KBM-7 (cell line): Measurements from ENCODE around the gene GART.

Experiments
- DNase-seq: peaks from one replicate; pipeline ENCODE4 v3.0.0-alpha.2; 2015
- in situ Hi-C: fragments of 300-500 bp; cut with MboI; formaldehyde crosslinking; loops from 2 replicates; pipeline ENCODE4 v1.14.3; 2020; ENCODE audit warnings: low sequenced_read_pairs, low pct_unique_long_range_greater_than_20kb, mixed read lengths

GART gene

DNA sequence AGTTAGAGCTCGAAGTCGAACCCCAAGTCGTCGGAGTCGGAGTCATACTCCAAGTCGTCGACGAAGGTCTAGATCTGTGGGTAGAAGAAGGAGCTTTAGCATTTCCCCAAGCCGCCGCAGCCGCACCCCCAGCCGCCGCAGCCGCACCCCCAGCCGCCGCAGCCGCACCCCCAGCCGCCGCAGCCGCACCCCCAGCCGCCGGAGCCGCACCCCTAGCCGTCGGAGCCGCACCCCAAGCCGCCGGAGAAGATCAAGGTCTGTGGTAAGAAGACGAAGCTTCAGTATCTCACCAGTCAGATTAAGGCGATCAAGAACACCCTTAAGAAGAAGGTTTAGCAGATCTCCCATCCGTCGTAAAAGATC, 13.0 kb upstream of the GART start:
- in situ Hi-C loops, result no loop called here
- DNase-seq, result no peak

GRCh38 chr21:33554236-33554981, 12.5 kb upstream of the GART start:
- DNase-seq, result no peak
- in situ Hi-C loops, result no loop called here

GRCh38 chr21:33552999-33553598, 11.2 kb upstream of the GART start:
- in situ Hi-C loops, result no loop called here

DNA sequence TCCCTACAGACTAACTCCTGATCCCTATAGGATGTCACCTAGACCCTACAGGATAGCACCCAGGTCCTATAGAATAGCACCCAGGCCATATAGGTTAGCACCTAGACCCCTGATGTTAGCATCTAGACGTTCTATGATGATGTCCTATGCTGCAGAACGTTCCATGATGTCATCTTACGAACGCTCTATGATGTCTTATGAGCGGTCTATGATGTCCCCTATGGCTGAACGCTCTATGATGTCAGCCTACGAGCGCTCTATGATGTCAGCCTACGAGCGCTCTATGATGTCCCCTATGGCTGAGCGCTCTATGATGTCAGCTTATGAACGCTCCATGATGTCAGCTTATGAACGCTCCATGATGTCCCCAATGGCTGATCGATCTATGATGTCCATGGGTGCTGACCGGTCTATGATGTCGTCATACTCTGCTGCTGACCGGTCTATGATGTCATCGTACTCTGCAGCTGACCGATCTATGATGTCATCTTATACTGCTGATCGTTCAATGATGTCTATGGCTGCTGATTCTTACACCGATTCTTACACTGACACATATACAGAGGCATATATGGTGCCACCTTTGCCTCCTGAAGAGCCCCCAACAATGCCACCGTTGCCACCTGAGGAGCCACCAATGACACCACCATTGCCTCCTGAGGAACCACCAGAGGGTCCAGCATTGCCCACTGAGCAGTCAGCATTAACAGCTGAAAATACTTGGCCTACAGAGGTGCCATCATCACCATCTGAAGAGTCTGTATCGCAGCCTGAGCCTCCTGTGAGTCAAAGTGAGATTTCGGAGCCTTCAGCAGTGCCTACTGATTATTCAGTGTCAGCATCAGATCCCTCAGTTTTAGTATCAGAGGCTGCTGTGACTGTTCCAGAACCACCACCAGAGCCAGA, 10.4 kb upstream of the GART start:
- in situ Hi-C loops, result no loop called here
- DNase-seq, result no peak

More at GRCh38 chr21:33552999-33553598, 11.2 kb upstream of the GART start:
- no peak for DNase-seq

GRCh38 chr21:33551664-33552063, 9.7 kb upstream of the GART start:
- DNase-seq, result no peak
- in situ Hi-C loops, result no loop called here

DNA sequence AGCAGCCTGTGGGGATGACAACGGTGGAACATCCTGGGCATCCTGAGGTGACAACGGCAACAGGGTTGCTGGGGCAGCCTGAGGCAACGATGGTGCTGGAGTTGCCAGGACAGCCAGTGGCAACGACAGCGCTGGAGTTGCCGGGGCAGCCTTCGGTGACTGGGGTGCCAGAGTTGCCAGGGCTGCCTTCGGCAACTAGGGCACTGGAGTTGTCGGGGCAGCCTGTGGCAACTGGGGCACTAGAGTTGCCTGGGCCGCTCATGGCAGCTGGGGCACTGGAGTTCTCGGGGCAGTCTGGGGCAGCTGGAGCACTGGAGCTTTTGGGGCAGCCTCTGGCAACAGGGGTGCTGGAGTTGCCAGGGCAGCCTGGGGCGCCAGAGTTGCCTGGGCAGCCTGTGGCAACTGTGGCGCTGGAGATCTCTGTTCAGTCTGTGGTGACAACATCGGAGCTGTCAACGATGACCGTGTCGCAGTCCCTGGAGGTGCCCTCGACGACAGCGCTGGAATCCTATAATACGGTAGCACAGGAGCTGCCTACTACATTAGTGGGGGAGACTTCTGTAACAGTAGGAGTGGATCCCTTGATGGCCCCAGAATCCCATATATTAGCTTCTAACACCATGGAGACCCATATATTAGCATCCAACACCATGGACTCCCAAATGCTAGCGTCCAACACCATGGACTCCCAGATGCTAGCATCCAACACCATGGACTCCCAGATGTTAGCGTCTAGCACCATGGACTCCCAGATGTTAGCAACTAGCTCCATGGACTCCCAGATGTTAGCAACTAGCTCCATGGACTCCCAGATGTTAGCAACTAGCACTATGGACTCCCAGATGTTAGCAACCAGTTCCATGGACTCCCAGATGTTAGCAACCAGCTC, 9.1 kb upstream of the GART start:
- no peak for DNase-seq
- in situ Hi-C loops, result no loop called here

DNA sequence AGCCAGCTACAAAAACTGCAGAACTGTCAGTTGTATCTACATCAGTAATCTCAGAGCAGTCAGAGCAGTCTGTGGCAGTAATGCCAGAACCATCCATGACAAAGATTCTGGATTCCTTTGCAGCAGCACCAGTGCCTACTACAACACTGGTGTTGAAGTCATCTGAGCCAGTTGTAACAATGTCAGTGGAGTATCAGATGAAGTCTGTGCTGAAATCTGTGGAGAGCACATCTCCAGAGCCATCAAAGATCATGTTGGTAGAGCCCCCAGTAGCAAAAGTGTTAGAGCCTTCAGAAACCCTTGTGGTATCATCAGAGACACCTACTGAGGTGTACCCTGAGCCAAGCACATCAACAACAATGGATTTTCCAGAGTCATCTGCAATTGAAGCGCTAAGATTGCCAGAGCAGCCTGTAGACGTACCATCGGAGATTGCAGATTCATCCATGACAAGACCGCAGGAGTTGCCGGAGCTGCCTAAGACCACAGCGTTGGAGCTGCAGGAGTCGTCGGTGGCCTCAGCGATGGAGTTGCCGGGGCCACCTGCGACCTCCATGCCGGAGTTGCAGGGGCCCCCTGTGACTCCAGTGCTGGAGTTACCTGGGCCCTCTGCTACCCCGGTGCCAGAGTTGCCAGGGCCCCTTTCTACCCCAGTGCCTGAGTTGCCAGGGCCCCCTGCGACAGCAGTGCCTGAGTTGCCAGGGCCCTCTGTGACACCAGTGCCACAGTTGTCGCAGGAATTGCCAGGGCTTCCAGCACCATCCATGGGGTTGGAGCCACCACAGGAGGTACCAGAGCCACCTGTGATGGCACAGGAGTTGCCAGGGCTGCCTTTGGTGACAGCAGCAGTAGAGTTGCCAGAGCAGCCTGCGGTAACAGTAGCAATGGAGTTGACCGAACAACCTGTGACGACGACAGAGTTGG, 8.2 kb upstream of the GART start:
- DNase-seq, result no peak
- in situ Hi-C loops, result no loop called here

GRCh38 chr21:33546086-33546485, 4.2 kb upstream of the GART start:
- peak; percentile 48 for DNase-seq
- in situ Hi-C loops, result no loop called here

- in situ Hi-C loops, result no loop called here
Observed at GRCh38 chr21:33544451-33545195, 2.7 kb upstream of the GART start.

DNA sequence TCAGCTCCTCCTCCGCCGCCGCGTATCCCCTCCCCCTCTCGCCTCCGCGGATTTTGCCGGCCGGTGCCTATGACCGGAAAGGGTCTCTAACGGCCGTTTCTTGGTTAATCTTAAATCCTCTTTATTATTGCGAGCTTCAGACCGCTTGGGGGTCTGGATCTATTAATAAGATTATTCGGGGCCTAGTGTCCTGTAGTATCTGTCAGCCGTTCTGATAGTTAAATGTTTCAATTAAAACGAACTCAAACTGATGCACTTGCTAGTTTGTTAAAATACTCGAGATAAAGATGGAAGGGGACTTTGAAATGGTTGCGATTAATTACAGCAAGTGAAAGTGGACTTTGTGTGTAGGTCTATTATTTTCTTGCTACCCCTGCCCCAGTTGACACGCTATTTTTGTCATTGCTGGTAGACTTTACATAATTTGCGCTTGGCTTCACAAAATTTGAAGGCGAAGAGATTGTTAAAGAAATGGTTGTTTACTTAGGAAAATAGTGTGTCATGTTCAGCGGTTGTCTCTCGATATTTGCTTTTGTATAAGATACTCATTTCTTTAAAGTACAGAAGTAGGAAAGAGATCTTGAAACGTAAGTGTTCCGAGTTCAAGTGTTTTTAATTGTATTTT, 1.7 kb upstream of the GART start:
- peak; percentile 69 for DNase-seq
- in situ Hi-C loops, result no loop called here

More at GRCh38 chr21:33544451-33545195, 2.7 kb upstream of the GART start:
- DNase-seq, result no peak

- peak; percentile 99 for DNase-seq
- in situ Hi-C loops, result no loop called here
Observed at GRCh38 chr21:33542640-33543504, 955 bp upstream of the GART start, which contains the start of gene SON. TSS of gene SON (plus strand) at chr21:33543038. CDS start at chr21:33543093, 55 bp downstream.

GRCh38 chr21:33541105-33541711, 709 bp downstream of the GART start:
- in situ Hi-C loops, result no loop called here
- DNase-seq, result peak; percentile 59

GRCh38 chr21:33540711-33541104, 1.2 kb downstream of the GART start:
- DNase-seq, result no peak
- in situ Hi-C loops, result no loop called here

- no peak for DNase-seq
- in situ Hi-C loops, result no loop called here
Observed at GRCh38 chr21:33539616-33540015, 2.3 kb downstream of the GART start.

- no peak for DNase-seq
- in situ Hi-C loops, result no loop called here
Observed at GRCh38 chr21:33537212-33537611, 4.7 kb downstream of the GART start.

DNA sequence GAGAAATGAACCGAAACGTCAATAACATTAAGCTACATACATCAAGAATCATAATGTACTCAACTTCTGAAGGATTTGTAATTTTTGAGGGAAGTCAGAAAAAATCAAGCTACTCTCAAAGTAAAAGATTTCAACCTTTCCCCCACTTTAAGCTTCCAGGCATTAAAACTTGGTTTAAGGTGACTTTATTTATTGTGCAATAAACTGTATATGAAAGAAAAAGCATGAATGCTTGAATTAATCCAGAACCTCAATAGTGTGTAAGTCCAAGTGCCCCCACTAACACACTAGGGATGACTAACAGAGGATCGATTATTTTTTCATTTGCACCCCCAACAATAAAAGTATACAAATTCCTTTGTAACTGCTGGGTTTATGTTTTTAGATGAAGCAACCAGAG, 10.9 kb downstream of the GART start:
- no peak for DNase-seq
- in situ Hi-C loops, result no loop called here
